Vagina (tissue), 2 donors: ENCODE results near the gene TMEM154.

Experiments used
- POLR2A ChIP-seq, 2 donors: fragments of 450-650 bp; IDR thresholded peaks; one replicate each; pipeline ENCODE4 v1.6.1; 2017; ENCODE audit warnings: antibody characterized with exemption in 2 of 2, mild to moderate bottlenecking in 2 of 2, moderate library complexity in 2 of 2
- TF ChIP-seq, protein P1 (sequence below), 3 experiments: fragments of 450-650 bp in 2 of 3; fragments of 200-600 bp in 1 of 3; sonication (generic) in 1 of 3; IDR thresholded peaks; one replicate each; pipeline ENCODE4 v1.5.1; 2017 to 2019; ENCODE audit warnings: antibody characterized with exemption in 3 of 3, mild to moderate bottlenecking in 2 of 3, moderate library complexity in 2 of 3

GRCh38 chr4:152626790-152627189 lies 53.0 kb downstream of the TMEM154 start:
- TF ChIP-seq, protein P1, sequence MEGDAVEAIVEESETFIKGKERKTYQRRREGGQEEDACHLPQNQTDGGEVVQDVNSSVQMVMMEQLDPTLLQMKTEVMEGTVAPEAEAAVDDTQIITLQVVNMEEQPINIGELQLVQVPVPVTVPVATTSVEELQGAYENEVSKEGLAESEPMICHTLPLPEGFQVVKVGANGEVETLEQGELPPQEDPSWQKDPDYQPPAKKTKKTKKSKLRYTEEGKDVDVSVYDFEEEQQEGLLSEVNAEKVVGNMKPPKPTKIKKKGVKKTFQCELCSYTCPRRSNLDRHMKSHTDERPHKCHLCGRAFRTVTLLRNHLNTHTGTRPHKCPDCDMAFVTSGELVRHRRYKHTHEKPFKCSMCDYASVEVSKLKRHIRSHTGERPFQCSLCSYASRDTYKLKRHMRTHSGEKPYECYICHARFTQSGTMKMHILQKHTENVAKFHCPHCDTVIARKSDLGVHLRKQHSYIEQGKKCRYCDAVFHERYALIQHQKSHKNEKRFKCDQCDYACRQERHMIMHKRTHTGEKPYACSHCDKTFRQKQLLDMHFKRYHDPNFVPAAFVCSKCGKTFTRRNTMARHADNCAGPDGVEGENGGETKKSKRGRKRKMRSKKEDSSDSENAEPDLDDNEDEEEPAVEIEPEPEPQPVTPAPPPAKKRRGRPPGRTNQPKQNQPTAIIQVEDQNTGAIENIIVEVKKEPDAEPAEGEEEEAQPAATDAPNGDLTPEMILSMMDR (IDR thresholded peaks at IDR 0.05) = no peak
- no peak for TF ChIP-seq POLR2A (IDR thresholded peaks at IDR 0.05)
